Esophagus squamous epithelium (tissue), 5 donors: Measurements from ENCODE around the gene PLBD2. TPM values are rescaled to one million over a fixed set of nuclear protein-coding genes. Genes with fewer than 3 reads are reported as not detected.

Experiments used
- DNase-seq: peaks from one replicate; lab custom pipeline; 2025; lab: John Stamatoyannopoulos, UW
- H3K27ac ChIP-seq, 4 donors: fragments of 200-600 bp; sonication (generic); one replicate each; pipeline ENCODE4 v1.5.1; 2016 to 2019; ENCODE audit warnings: mild to moderate bottlenecking in 1 of 4
- H3K27me3 ChIP-seq, 4 donors: fragments of 200-600 bp; sonication (generic); 1 replicate in 3 of 4; 2 replicates in 1 of 4; pipeline versions ENCODE4 v1.5.1 to v1.6.0; 2017 to 2021; ENCODE audit warnings: antibody characterized with exemption in 1 of 4
- H3K36me3 ChIP-seq, 3 donors: fragments of 200-600 bp; sonication (generic); one replicate each; pipeline ENCODE4 v1.5.1; 2016 to 2019
- H3K4me1 ChIP-seq, 3 donors: fragments of 200-600 bp; sonication (generic); one replicate each; pipeline ENCODE4 v1.5.1; 2017 to 2019
- H3K4me3 ChIP-seq, 4 donors: fragments of 200-600 bp; sonication (generic); 1 replicate in 3 of 4; 2 replicates in 1 of 4; pipeline ENCODE4 v1.5.1; 2016 to 2019; ENCODE audit warnings: mild to moderate bottlenecking in 2 of 4, moderate library complexity in 1 of 4
- H3K9me3 ChIP-seq, 3 donors: fragments of 200-600 bp; sonication (generic); one replicate each; pipeline ENCODE4 v1.5.1; 2016 to 2019
- CTCF ChIP-seq, 6 experiments: fragments of 450-650 bp in 4 of 6; fragments of 200-600 bp in 2 of 6; sonication (generic) in 2 of 6; IDR thresholded peaks; one replicate each; pipeline ENCODE4 v1.5.1; 2016 to 2019; ENCODE audit warnings: antibody characterized with exemption in 6 of 6, mild to moderate bottlenecking in 4 of 6, moderate library complexity in 4 of 6
- POLR2A ChIP-seq, 4 donors: fragments of 450-650 bp; IDR thresholded peaks; one replicate each; pipeline ENCODE4 v1.6.1; 2017; ENCODE audit warnings: antibody characterized with exemption in 4 of 4, mild to moderate bottlenecking in 4 of 4, moderate library complexity in 3 of 4
- WGBS, 2 donors: methylation state at CpG; one replicate each; pipeline ENCODE4 v1.1.5; 2018; 5-methylcytosine and 5-hydroxymethylcytosine counted together
- intact Hi-C: fragments of 100-400 bp; cut with DNase I; formaldehyde crosslinking; loops from one replicate; pipeline ENCODE4 v1.15.0; 2022
- total RNA-seq, 4 donors: library from RNA; depleted of rRNA; stranded (reverse); fragments of >200 nt; gene quantifications; one replicate each; pipeline ENCODE4 v1.1.0, GENCODE V29; 2016
- donor health status: DM: yes; HTN: yes; CAD: no.

The PLBD2 gene
- total RNA-seq, 4 donors from 2014 or later = 14.3 to 22.0 (median 17.1) TPM

GRCh38 chr12:113392520-113392919 lies 34.1 kb downstream of the PLBD2 start:
- intact Hi-C loops = no loop called here
- Histone ChIP-seq H3K27me3 (peaks cover 0 to 9% (median 0%) of the 10 kb centered on the region in 4 donors), H3K9me3 (no peaks in the 10 kb centered on the region), H3K27ac (no peak overlapping the region), H3K36me3 (peaks cover 0 to 39% (median 0%) of the 10 kb centered on the region in 3 donors), H3K4me1 (no peaks in the 10 kb centered on the region), H3K4me3 (no peak overlapping the region)
- TF ChIP-seq POLR2A (IDR thresholded peaks at IDR 0.05) (no peak), CTCF (IDR thresholded peaks at IDR 0.05) (no peak)
- WGBS, 2 donors = 75 to 100% methylated on average over 1 to 2 of the region's 7 CpGs
- DNase-seq = no peak

GRCh38 chr12:113392988-113393579 lies 34.7 kb downstream of the PLBD2 start:
- Histone ChIP-seq H3K4me3 (no peak overlapping the region), H3K36me3 (peaks cover 0 to 33% (median 0%) of the 10 kb centered on the region in 3 donors), H3K9me3 (no peaks in the 10 kb centered on the region), H3K27ac (no peak overlapping the region), H3K27me3 (peaks cover 0 to 12% (median 0%) of the 10 kb centered on the region in 4 donors), H3K4me1 (no peaks in the 10 kb centered on the region)
- 65 to 72% methylated on average over 4 to 17 of the region's 17 CpGs for WGBS, 2 donors
- no peak for DNase-seq
- intact Hi-C loops = no loop called here
- no peak for TF ChIP-seq CTCF (IDR thresholded peaks at IDR 0.05)
- TF ChIP-seq POLR2A (IDR thresholded peaks at IDR 0.05) = no peak

- Histone ChIP-seq H3K27ac (no peak overlapping the region), H3K27me3 (peaks cover 0 to 19% (median 0%) of the 10 kb centered on the region in 4 donors), H3K4me1 (no peaks in the 10 kb centered on the region), H3K36me3 (peaks cover 0 to 26% (median 0%) of the 10 kb centered on the region in 3 donors), H3K4me3 (no peak overlapping the region), H3K9me3 (no peaks in the 10 kb centered on the region)
- WGBS, 2 donors = 77 to 88% methylated on average over 5 of the region's 5 CpGs
- no peak for DNase-seq
- intact Hi-C loops = no loop called here
- TF ChIP-seq POLR2A (IDR thresholded peaks at IDR 0.05) (no peak), CTCF (IDR thresholded peaks at IDR 0.05) (no peak)
Measured at GRCh38 chr12:113393749-113394148, 35.4 kb downstream of the PLBD2 start.

- no peak overlapping the region for H3K27ac ChIP-seq
- peaks cover 0 to 13% (median 0%) of the 10 kb centered on the region in 3 donors for H3K36me3 ChIP-seq
- TF ChIP-seq CTCF (IDR thresholded peaks at IDR 0.05) (no peak), POLR2A (IDR thresholded peaks at IDR 0.05) (no peak)
- DNase-seq = no peak
- no peak overlapping the region for H3K4me3 ChIP-seq
- H3K9me3 ChIP-seq = no peaks in the 10 kb centered on the region
- intact Hi-C loops = no loop called here
- no peaks in the 10 kb centered on the region for H3K4me1 ChIP-seq
- peaks cover 0 to 32% (median 0%) of the 10 kb centered on the region in 4 donors for H3K27me3 ChIP-seq
- 51 to 78% methylated on average over 3 to 4 of the region's 5 CpGs for WGBS, 2 donors
Measured at GRCh38 chr12:113395119-113395518, 36.7 kb downstream of the PLBD2 start.

GRCh38 chr12:113396200-113396599 lies 37.8 kb downstream of the PLBD2 start:
- intact Hi-C loops = no loop called here
- H3K4me1 ChIP-seq = no peaks in the 10 kb centered on the region
- H3K4me3 ChIP-seq = no peak overlapping the region
- peaks cover 0 to 32% (median 0%) of the 10 kb centered on the region in 4 donors for H3K27me3 ChIP-seq
- TF ChIP-seq CTCF (IDR thresholded peaks at IDR 0.05) = no peak
- no peak for TF ChIP-seq POLR2A (IDR thresholded peaks at IDR 0.05)
- no peaks in the 10 kb centered on the region for H3K9me3 ChIP-seq
- DNase-seq = no peak
- no peak overlapping the region for H3K27ac ChIP-seq
- peaks cover 0 to 2% (median 0%) of the 10 kb centered on the region in 3 donors for H3K36me3 ChIP-seq
